ENCODE results near the gene MOSMO.
"Not testable (repeated sequence)": the region's sequence is repeated elsewhere in the genome, so short reads cannot be mapped to it uniquely, and the experiment has no call there.

The MOSMO gene

DNA sequence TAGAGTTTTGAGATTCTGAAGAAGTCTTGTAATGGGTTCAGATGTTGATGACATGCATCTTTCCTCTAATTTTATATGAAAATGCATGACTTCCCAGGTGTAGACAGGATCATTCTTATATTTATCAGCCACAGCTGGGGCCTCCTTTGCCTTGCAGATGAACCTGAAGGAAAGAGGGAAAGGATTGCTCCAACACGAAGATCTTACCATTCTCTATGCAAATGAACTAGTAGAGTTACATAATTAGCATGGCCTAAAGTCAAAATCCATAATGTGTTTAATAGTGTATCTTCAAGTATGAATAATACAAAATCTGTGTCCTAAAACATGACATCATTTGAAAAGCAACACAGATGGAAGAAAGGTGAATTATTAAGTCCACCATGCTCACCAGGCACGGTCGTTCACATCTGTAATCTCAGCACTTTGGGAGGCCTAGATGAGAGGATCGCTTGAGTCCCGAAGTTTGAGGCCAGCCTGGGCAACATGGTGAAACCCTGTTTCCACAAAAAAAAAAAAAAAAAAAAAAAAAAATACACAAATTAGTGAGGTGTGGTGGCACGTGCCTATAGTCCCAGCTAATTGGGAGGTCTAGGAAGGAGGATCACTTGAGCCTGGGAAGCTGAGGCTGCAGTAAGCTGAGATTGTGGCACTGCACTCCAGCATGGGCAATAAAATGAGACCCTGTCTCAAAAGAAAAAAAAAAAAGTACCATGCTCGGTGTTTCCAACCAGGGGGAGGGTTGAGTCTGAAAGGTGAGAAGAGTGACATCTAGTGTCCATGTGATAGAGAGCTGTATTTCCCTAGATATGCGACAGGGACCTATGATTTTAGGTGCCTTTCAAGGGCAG, 90.7 kb downstream of the MOSMO start:
- peak; percentile 64 for DNase-seq (ENCODE audit: low read depth)
- TF ChIP-seq, protein P1, sequence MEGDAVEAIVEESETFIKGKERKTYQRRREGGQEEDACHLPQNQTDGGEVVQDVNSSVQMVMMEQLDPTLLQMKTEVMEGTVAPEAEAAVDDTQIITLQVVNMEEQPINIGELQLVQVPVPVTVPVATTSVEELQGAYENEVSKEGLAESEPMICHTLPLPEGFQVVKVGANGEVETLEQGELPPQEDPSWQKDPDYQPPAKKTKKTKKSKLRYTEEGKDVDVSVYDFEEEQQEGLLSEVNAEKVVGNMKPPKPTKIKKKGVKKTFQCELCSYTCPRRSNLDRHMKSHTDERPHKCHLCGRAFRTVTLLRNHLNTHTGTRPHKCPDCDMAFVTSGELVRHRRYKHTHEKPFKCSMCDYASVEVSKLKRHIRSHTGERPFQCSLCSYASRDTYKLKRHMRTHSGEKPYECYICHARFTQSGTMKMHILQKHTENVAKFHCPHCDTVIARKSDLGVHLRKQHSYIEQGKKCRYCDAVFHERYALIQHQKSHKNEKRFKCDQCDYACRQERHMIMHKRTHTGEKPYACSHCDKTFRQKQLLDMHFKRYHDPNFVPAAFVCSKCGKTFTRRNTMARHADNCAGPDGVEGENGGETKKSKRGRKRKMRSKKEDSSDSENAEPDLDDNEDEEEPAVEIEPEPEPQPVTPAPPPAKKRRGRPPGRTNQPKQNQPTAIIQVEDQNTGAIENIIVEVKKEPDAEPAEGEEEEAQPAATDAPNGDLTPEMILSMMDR (IDR thresholded peaks at IDR 0.05; ENCODE audit: low read length, missing control alignments) = peak; percentile 68
- H3K4me3 ChIP-seq (replicated peaks; ENCODE audit: low read depth, low read length) = no peak overlapping the region

DNA sequence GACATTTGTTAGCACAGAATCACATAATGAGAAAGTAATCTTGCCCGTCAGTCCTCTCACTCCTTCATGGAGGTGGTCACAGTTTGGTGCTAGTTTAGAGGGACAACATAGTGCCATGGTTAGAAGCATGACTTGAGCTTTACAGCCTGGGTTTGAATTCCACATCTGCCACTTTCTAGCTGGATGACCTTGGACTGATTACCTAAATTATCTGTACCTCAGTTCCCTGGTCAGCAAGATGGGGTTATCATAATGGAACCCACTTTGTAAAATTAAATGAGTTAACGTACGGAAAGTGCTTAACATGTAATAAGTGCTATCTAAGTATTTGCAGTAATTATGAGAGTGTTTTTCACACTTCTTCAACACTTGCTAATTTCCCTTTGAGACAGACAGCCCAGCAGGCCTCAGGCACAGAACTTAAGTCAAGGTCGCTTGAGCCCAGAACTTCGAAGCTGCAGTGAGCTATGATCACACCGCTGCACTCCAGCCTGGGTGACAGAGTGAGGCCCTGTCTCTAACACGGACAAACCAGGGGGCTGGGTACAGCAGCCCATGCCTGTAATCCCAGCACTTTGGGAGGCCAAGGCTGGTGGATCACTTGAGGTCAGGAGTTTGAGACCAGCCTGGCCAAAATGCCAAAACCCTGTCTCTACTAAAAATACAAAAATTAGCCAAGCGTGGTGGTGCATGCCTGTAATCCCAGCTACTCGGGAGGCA, 91.5 kb downstream of the MOSMO start:
- TF ChIP-seq, protein P1 (IDR thresholded peaks at IDR 0.05; ENCODE audit: low read length, missing control alignments) = no peak
- H3K4me3 ChIP-seq (replicated peaks; ENCODE audit: low read depth, low read length) = no peak overlapping the region
- DNase-seq (ENCODE audit: low read depth) = no peak

DNA sequence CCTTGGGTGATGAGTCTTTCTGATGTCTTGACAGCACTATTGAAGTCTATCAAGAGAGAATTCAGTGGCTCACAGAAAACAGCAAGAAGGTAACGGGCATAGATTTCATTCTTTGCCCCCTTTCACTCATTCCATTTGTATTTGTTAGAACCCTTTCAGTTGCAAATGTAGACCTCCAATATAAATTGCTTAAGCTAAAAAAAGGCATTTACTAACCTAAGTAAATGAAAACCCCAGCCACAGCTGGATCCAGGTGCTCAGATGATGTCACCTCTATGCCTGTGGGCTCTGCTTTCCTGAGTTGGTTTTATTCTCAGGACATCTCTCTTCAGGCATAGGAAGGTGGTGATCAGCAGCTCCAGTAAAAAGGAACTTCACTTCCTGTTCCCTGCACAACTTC, 95.5 kb downstream of the MOSMO start:
- DNase-seq (ENCODE audit: low read depth) = no peak
- H3K4me3 ChIP-seq (replicated peaks; ENCODE audit: low read depth, low read length) = no peak overlapping the region
- TF ChIP-seq, protein P1 (IDR thresholded peaks at IDR 0.05; ENCODE audit: low read length, missing control alignments) = no peak

DNA sequence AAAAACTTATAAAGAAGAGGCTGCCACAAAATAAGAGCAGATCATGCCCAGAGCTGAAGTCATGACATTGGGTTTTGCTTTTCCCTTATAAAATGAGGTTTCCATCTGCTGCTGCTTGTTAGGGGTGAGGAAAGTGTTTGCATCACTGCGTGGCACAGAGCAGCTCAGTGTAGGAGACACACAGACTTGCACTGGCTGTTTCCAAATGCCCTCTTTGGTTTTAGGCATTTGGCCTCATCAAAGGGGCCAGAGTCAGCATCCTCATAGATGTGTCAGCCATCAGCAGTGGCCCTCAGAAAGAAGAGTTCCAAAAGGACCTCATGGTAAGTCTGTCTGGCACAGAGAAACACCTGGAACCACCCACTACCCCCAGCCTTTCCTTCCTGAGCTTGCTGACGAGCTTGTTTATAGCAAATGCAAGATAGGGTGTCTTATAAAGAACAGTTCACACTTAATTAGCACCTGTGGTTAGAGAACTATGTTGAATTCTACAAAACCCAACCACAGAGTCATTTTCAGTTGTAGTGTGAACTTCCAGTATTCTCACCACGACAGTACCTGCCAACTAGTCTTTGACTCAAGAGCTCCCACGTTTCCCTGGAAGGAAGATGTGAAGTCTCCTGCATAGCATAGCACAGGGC, 101.5 kb downstream of the MOSMO start:
- TF ChIP-seq, protein P1 (IDR thresholded peaks at IDR 0.05; ENCODE audit: low read length, missing control alignments) = no peak
- H3K4me3 ChIP-seq (replicated peaks; ENCODE audit: low read depth, low read length) = no peak overlapping the region

DNA sequence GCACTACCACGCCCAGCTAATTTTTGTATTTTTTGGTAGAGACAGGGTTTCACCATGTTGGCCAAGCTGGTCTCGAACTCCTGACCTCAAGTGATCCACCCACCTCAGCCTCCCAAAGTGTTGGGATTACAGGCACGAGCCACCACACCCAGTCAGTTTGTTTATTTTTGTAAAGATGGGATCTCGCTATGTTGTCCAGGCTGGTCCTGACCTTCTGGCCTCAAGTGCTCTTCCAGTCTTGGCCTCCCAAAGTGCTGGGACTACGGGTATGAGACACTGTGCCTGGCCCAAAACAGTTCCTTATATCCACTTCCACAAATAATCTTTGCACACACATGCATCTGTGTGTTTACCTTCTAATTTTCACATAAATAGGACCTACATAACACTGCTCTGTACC, 103.7 kb downstream of the MOSMO start:
- not testable (repeated sequence) for DNase-seq (ENCODE audit: low read depth); H3K4me3 ChIP-seq (replicated peaks; ENCODE audit: low read depth, low read length)

More for the DNA sequence above, 101.5 kb downstream of the MOSMO start:
- no peak for DNase-seq (ENCODE audit: low read depth)

DNA sequence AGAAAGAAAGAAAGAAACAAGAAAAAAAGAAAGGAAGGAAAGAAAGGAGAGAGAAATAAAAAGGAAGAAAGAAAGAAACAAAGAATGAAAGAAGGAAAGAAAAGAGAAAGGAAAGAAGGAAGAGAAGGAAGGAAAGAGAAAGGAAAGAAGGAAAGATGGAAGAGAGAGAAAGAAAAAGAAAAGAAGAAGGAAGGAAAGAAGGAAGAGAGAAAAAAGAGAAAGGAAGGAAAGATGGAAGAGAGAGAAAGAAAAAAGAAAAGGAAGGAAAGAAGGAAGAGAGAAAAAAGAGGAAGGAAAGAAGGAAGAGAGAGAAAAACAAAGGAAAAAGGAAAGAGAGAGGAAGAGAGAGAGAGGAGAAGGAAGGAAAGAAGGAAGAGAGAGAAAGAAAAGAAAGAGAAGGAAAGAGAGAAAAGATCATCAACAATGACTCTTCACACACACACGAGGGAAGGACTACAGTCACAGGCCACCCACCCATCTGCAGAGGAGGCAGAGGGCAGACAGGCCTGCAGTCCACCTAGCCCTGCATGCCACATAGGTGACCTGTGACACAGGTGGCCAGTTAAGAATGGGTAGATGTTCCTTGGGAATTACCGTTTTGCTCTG, 108.3 kb downstream of the MOSMO start:
- TF ChIP-seq, protein P1 (IDR thresholded peaks at IDR 0.05; ENCODE audit: low read length, missing control alignments) = no peak
- no peak overlapping the region for H3K4me3 ChIP-seq (replicated peaks; ENCODE audit: low read depth, low read length)
- DNase-seq (ENCODE audit: low read depth) = no peak

DNA sequence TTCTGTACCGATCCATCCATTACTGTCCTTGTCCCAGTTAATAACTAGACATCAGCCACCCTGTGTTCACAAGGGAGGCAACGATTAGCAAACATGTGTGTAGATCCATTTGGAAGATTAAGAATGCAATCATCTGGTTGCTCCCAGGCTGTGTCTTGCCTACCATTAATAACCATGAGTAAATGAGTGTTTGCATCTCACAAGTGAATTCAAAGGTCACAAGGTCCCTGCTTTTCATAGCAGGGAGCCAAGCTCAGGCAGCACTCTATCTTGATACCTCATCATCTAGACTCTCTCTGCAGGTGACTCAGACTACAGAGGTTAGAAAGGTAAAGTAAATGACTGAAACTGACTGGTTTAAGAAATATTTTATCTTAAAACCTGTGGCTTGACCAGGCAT, 109.7 kb downstream of the MOSMO start:
- no peak overlapping the region for H3K4me3 ChIP-seq (replicated peaks; ENCODE audit: low read depth, low read length)
- TF ChIP-seq, protein P1 (IDR thresholded peaks at IDR 0.05; ENCODE audit: low read length, missing control alignments) = no peak
- no peak for DNase-seq (ENCODE audit: low read depth)
